ENCODE results near the gene AGBL1.

GRCh38 chr15:86362555-86362954, 282.9 kb downstream of the AGBL1 start:
- TF ChIP-seq CTCF (IDR thresholded peaks at IDR 0.05) (no peak), POLR2A (IDR thresholded peaks at IDR 0.05) (no peak)

Data from Peyer's patch (tissue), 4 donors.